ENCODE measurements around the gene PLB1. TPM values are rescaled to one million over a fixed set of nuclear protein-coding genes. Genes with fewer than 3 reads are reported as not detected.
A peak's percentile ranks its signal among the peaks of the same experiment; 100 is the strongest.

The PLB1 gene, protein sequence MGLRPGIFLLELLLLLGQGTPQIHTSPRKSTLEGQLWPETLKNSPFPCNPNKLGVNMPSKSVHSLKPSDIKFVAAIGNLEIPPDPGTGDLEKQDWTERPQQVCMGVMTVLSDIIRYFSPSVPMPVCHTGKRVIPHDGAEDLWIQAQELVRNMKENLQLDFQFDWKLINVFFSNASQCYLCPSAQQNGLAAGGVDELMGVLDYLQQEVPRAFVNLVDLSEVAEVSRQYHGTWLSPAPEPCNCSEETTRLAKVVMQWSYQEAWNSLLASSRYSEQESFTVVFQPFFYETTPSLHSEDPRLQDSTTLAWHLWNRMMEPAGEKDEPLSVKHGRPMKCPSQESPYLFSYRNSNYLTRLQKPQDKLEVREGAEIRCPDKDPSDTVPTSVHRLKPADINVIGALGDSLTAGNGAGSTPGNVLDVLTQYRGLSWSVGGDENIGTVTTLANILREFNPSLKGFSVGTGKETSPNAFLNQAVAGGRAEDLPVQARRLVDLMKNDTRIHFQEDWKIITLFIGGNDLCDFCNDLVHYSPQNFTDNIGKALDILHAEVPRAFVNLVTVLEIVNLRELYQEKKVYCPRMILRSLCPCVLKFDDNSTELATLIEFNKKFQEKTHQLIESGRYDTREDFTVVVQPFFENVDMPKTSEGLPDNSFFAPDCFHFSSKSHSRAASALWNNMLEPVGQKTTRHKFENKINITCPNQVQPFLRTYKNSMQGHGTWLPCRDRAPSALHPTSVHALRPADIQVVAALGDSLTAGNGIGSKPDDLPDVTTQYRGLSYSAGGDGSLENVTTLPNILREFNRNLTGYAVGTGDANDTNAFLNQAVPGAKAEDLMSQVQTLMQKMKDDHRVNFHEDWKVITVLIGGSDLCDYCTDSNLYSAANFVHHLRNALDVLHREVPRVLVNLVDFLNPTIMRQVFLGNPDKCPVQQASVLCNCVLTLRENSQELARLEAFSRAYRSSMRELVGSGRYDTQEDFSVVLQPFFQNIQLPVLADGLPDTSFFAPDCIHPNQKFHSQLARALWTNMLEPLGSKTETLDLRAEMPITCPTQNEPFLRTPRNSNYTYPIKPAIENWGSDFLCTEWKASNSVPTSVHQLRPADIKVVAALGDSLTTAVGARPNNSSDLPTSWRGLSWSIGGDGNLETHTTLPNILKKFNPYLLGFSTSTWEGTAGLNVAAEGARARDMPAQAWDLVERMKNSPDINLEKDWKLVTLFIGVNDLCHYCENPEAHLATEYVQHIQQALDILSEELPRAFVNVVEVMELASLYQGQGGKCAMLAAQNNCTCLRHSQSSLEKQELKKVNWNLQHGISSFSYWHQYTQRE (N-terminal part only)
- polyA plus RNA-seq (2013, experiment 1 of 2): 0.70 TPM
- polyA plus RNA-seq (2013, experiment 2 of 2): 0.74 TPM

DNA sequence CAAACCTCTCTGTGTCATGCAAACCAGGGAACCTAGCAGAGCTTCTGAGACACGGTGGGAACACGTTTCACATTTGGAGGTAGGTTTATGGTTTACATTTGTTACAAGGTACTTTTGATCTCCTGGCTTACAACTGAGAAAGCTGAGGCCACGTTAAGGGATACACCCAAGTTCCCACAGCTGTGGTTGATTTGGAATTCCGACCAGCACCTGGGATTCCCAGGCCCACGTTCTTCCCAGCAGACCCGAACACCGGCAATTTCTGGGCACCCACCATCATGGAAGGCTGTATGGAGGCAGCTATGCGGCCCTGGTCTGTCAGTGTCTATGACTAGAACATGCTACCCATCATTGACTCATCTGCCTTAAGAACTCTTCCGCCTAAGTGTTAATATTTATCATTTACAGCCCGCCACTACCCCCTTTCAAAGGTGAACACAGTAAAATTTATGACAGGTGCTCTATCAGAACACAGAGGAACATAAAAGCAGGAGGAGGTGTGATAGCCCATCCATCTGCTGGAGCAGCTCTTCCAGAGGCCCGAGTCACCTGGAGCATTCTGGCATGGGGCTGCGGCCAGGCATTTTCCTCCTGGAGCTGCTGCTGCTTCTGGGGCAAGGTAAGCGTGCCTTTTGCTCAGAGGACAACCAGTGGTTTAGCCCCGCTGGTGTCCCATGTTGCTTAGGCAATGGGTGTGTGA, at the start of gene PLB1:
Gene PLB1, plus strand, starts transcription at position 510 of the 700 bp plus-strand sequence. Its CDS starts 55 bp downstream, at position 565.
- Histone ChIP-seq H3K4ac (ENCODE audit: low read depth in 1 of 2, low read length in 2 of 2) (no peak within 1 kb of the TSS), H3K18ac (ENCODE audit: low read depth in 1 of 2, low read length in 2 of 2) (no peak within 1 kb of the TSS), H3K4me1 (ENCODE audit: control insufficient read depth, insufficient read depth, low read depth, low read length) (no peaks in the 10 kb centered on the region), H4K91ac (ENCODE audit: low read length) (no peak within 1 kb of the TSS), H2BK15ac (ENCODE audit: low read depth, poor library complexity, severe bottlenecking) (no peak within 1 kb of the TSS), H3K79me1 (replicated peaks; ENCODE audit: low read length, poor library complexity, severe bottlenecking) (no peaks in the 10 kb centered on the region), H3K4me3 (ENCODE audit: insufficient read depth in 1 of 2, low read depth in 1 of 2, low read length in 2 of 2) (no peak within 1 kb of the TSS), H3K27me3 (ENCODE audit: control insufficient read depth in 1 of 2, insufficient read depth in 1 of 2, low read length in 2 of 2) (peaks cover 6 to 29% of the 10 kb centered on the region in 2 experiments), H2AK5ac (ENCODE audit: low read length, severe bottlenecking) (no peak within 1 kb of the TSS), H2BK120ac (ENCODE audit: low read depth, low read length) (no peak within 1 kb of the TSS), H3K36me3 (ENCODE audit: control insufficient read depth in 1 of 2, insufficient read depth in 2 of 2, low read depth in 1 of 2, low read length in 2 of 2) (no peaks in the 10 kb centered on the region), H2BK12ac (ENCODE audit: low read length in 2 of 2) (no peak within 1 kb of the TSS), H3K9me3 (ENCODE audit: control insufficient read depth, low read length) (no peaks in the 10 kb centered on the region), H2AFZ (ENCODE audit: low read depth, low read length) (no peak within 1 kb of the TSS), H3K27ac (ENCODE audit: low read length, poor library complexity, severe bottlenecking) (no peak within 1 kb of the TSS), H3K23ac (ENCODE audit: low read length in 2 of 2) (no peak within 1 kb of the TSS), H3K14ac (ENCODE audit: low read length in 2 of 2) (no peak within 1 kb of the TSS), H4K8ac (ENCODE audit: low read length) (no peak within 1 kb of the TSS), H3K4me2 (ENCODE audit: low read length, poor library complexity, severe bottlenecking) (no peak within 1 kb of the TSS), H2BK5ac (ENCODE audit: low read depth, low read length, poor library complexity, severe bottlenecking) (no peak within 1 kb of the TSS), H3K9ac (ENCODE audit: low read length) (no peak within 1 kb of the TSS)
- WGBS: 87% methylated on average over 14 of the region's 14 CpGs
- no peak for DNase-seq

DNA sequence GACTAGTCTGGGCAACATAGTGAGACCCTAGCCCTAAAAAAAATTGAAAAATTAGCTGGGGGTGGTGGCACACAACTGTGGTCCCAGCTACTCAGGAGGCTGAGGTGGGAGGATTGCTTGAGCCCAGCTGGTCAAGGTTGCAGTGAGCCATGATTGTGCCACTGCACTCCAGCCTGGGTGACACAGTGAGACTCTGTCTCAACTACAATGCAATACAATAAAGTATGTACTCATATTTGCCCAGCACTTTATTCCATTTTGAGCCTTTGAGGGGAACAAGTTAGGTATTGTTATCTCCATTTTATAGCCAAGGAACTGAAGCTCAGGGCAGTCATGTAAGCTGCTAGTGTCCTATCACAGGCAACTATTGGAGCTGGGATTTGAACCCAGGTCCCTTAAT, 49.3 kb upstream of the PLB1 start:
- H3K27ac ChIP-seq (ENCODE audit: low read length, poor library complexity, severe bottlenecking): no peak overlapping the region
- H2BK5ac ChIP-seq (ENCODE audit: low read depth, low read length, poor library complexity, severe bottlenecking): no peak overlapping the region
- H3K18ac ChIP-seq (ENCODE audit: low read depth in 1 of 2, low read length in 2 of 2): no peak overlapping the region
- H3K4ac ChIP-seq (ENCODE audit: low read depth in 1 of 2, low read length in 2 of 2): no peak overlapping the region
- no peak overlapping the region for H3K14ac ChIP-seq (ENCODE audit: low read length in 2 of 2)
- no peaks in the 10 kb centered on the region for H3K79me1 ChIP-seq (replicated peaks; ENCODE audit: low read length, poor library complexity, severe bottlenecking)
- no peak overlapping the region for H4K8ac ChIP-seq (ENCODE audit: low read length)
- H3K23ac ChIP-seq (ENCODE audit: low read length in 2 of 2): no peak overlapping the region
- H3K4me2 ChIP-seq (ENCODE audit: low read length, poor library complexity, severe bottlenecking): no peak overlapping the region
- no peak overlapping the region for H2AFZ ChIP-seq (ENCODE audit: low read depth, low read length)
- no peaks in the 10 kb centered on the region for H3K9me3 ChIP-seq (ENCODE audit: control insufficient read depth, low read length)
- no peak overlapping the region for H2BK12ac ChIP-seq (ENCODE audit: low read length in 2 of 2)
- no peak overlapping the region for H3K4me3 ChIP-seq (ENCODE audit: insufficient read depth in 1 of 2, low read depth in 1 of 2, low read length in 2 of 2)
- peak overlapping the region; percentile 4 for H2AK5ac ChIP-seq (ENCODE audit: low read length, severe bottlenecking)
- H3K36me3 ChIP-seq (ENCODE audit: control insufficient read depth in 1 of 2, insufficient read depth in 2 of 2, low read depth in 1 of 2, low read length in 2 of 2): no peaks in the 10 kb centered on the region
- H2BK120ac ChIP-seq (ENCODE audit: low read depth, low read length): no peak overlapping the region
- no peak overlapping the region for H2BK15ac ChIP-seq (ENCODE audit: low read depth, poor library complexity, severe bottlenecking)
- no peak for DNase-seq
- peaks cover 22% of the 10 kb centered on the region for H3K4me1 ChIP-seq (ENCODE audit: control insufficient read depth, insufficient read depth, low read depth, low read length)
- peak overlapping the region; percentile 53 for H3K9ac ChIP-seq (ENCODE audit: low read length)
- no peaks in the 10 kb centered on the region for H3K27me3 ChIP-seq (ENCODE audit: control insufficient read depth in 1 of 2, insufficient read depth in 1 of 2, low read length in 2 of 2)
- no peak overlapping the region for H4K91ac ChIP-seq (ENCODE audit: low read length)

DNA sequence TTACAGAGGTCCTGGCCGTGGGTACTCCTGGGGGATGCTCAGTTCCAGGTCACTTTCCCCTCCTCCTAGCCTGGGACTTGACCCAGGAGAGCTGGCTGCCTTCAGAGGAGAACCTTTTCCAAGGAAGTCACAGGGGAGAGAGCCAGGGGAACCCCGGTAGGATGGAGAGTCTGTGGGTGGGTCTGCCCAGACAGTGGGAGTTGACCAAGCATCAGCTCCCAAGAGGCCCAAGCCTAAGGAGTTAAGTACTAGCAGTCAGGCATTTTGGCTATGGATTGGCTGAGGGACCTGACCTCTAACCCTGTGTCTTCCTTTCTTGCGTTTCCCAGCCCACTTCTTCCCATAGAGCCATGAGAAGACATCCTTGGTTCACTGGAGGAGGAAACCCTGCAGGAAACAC, 48.8 kb upstream of the PLB1 start:
- H3K27me3 ChIP-seq (ENCODE audit: control insufficient read depth in 1 of 2, insufficient read depth in 1 of 2, low read length in 2 of 2): no peaks in the 10 kb centered on the region
- H3K4ac ChIP-seq (ENCODE audit: low read depth in 1 of 2, low read length in 2 of 2): no peak overlapping the region
- no peak for DNase-seq
- no peak overlapping the region for H3K27ac ChIP-seq (ENCODE audit: low read length, poor library complexity, severe bottlenecking)
- peak overlapping the region; percentile 4 for H2AK5ac ChIP-seq (ENCODE audit: low read length, severe bottlenecking)
- H3K9ac ChIP-seq (ENCODE audit: low read length): peak overlapping the region; percentile 53
- H3K23ac ChIP-seq (ENCODE audit: low read length in 2 of 2): no peak overlapping the region
- H2BK120ac ChIP-seq (ENCODE audit: low read depth, low read length): no peak overlapping the region
- no peak overlapping the region for H2AFZ ChIP-seq (ENCODE audit: low read depth, low read length)
- H2BK12ac ChIP-seq (ENCODE audit: low read length in 2 of 2): peak overlapping the region; percentile 17 to 20
- peaks cover 26% of the 10 kb centered on the region for H3K4me1 ChIP-seq (ENCODE audit: control insufficient read depth, insufficient read depth, low read depth, low read length)
- H3K18ac ChIP-seq (ENCODE audit: low read depth in 1 of 2, low read length in 2 of 2): no peak overlapping the region
- H3K14ac ChIP-seq (ENCODE audit: low read length in 2 of 2): no peak overlapping the region
- no peak overlapping the region for H2BK15ac ChIP-seq (ENCODE audit: low read depth, poor library complexity, severe bottlenecking)
- no peaks in the 10 kb centered on the region for H3K36me3 ChIP-seq (ENCODE audit: control insufficient read depth in 1 of 2, insufficient read depth in 2 of 2, low read depth in 1 of 2, low read length in 2 of 2)
- 85% methylated on average over 3 of the region's 3 CpGs for WGBS
- H3K4me2 ChIP-seq (ENCODE audit: low read length, poor library complexity, severe bottlenecking): no peak overlapping the region
- no peak overlapping the region for H3K4me3 ChIP-seq (ENCODE audit: insufficient read depth in 1 of 2, low read depth in 1 of 2, low read length in 2 of 2)
- no peak overlapping the region for H4K8ac ChIP-seq (ENCODE audit: low read length)
- H2BK5ac ChIP-seq (ENCODE audit: low read depth, low read length, poor library complexity, severe bottlenecking): no peak overlapping the region
- no peaks in the 10 kb centered on the region for H3K79me1 ChIP-seq (replicated peaks; ENCODE audit: low read length, poor library complexity, severe bottlenecking)
- H4K91ac ChIP-seq (ENCODE audit: low read length): peak overlapping the region; percentile 3
- H3K9me3 ChIP-seq (ENCODE audit: control insufficient read depth, low read length): no peaks in the 10 kb centered on the region
